ENCODE measurements around the gene DTX4.

Gene DTX4

GRCh38 chr11:59173080-59173963 lies 1.4 kb downstream of the DTX4 start:
- DNase-seq = no peak

- DNase-seq = no peak
Observed at GRCh38 chr11:59173964-59174663, 2.2 kb downstream of the DTX4 start.

GRCh38 chr11:59174664-59175033 lies 2.7 kb downstream of the DTX4 start:
- DNase-seq = no peak

GRCh38 chr11:59175091-59175501 lies 3.2 kb downstream of the DTX4 start:
- no peak for DNase-seq

- DNase-seq = no peak
Observed at GRCh38 chr11:59176330-59176729, 4.4 kb downstream of the DTX4 start.

GRCh38 chr11:59178402-59178801 lies 6.5 kb downstream of the DTX4 start:
- no peak for DNase-seq

- no peak for DNase-seq
Observed at GRCh38 chr11:59179121-59179520, 7.2 kb downstream of the DTX4 start.

- no peak for DNase-seq
Observed at GRCh38 chr11:59180168-59180776, 8.3 kb downstream of the DTX4 start.

- DNase-seq = no peak
Observed at GRCh38 chr11:59180907-59181306, 9.0 kb downstream of the DTX4 start.

GRCh38 chr11:59181746-59182456 lies 10.0 kb downstream of the DTX4 start:
- DNase-seq = no peak

GRCh38 chr11:59182457-59183151 lies 10.7 kb downstream of the DTX4 start:
- DNase-seq = no peak

GRCh38 chr11:59183771-59184170 lies 11.8 kb downstream of the DTX4 start:
- no peak for DNase-seq

GRCh38 chr11:59184691-59185339 lies 12.9 kb downstream of the DTX4 start:
- DNase-seq = no peak

GRCh38 chr11:59185386-59185945 lies 13.5 kb downstream of the DTX4 start:
- no peak for DNase-seq

- DNase-seq = peak; percentile 27
Observed at GRCh38 chr11:59186130-59186594, 14.2 kb downstream of the DTX4 start.

- DNase-seq = no peak
Observed at GRCh38 chr11:59187035-59187434, 15.1 kb downstream of the DTX4 start.

GRCh38 chr11:59187587-59187986 lies 15.7 kb downstream of the DTX4 start:
- no peak for DNase-seq

- no peak for DNase-seq
Observed at GRCh38 chr11:59188954-59189353, 17.0 kb downstream of the DTX4 start.

- no peak for DNase-seq
Observed at GRCh38 chr11:59189986-59190385, 18.1 kb downstream of the DTX4 start.

GRCh38 chr11:59191095-59191494 lies 19.2 kb downstream of the DTX4 start:
- DNase-seq = no peak

- no peak for DNase-seq
Observed at GRCh38 chr11:59191890-59192289, 20.0 kb downstream of the DTX4 start.
